ENCODE data around the gene RFX7. TPM values are rescaled to one million over a fixed set of nuclear protein-coding genes. Genes with fewer than 3 reads are reported as not detected.
"Not testable (repeated sequence)": the region's sequence is repeated elsewhere in the genome, so short reads cannot be mapped to it uniquely, and the experiment has no call there.

Gene RFX7
- total RNA-seq, 1 donor from 2014 or later = 17.2 TPM

- intact Hi-C loops (cut with DNase I) = no loop called here
- DNase-seq (no peak), ATAC-seq (no peak)
- Histone ChIP-seq H3K27ac (no peak overlapping the region), H3K27me3 (ENCODE audit: low read depth) (no peaks in the 10 kb centered on the region), H3K36me3 (no peaks in the 10 kb centered on the region), H3K4me1 (no peaks in the 10 kb centered on the region), H3K4me3 (no peak overlapping the region), H3K9me3 (no peaks in the 10 kb centered on the region)
- TF ChIP-seq, protein P1, sequence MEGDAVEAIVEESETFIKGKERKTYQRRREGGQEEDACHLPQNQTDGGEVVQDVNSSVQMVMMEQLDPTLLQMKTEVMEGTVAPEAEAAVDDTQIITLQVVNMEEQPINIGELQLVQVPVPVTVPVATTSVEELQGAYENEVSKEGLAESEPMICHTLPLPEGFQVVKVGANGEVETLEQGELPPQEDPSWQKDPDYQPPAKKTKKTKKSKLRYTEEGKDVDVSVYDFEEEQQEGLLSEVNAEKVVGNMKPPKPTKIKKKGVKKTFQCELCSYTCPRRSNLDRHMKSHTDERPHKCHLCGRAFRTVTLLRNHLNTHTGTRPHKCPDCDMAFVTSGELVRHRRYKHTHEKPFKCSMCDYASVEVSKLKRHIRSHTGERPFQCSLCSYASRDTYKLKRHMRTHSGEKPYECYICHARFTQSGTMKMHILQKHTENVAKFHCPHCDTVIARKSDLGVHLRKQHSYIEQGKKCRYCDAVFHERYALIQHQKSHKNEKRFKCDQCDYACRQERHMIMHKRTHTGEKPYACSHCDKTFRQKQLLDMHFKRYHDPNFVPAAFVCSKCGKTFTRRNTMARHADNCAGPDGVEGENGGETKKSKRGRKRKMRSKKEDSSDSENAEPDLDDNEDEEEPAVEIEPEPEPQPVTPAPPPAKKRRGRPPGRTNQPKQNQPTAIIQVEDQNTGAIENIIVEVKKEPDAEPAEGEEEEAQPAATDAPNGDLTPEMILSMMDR (IDR thresholded peaks at IDR 0.05) = no peak
Measured at GRCh38 chr15:56273724-56274123, 30.0 kb upstream of the RFX7 start.

- Histone ChIP-seq H3K9me3 (no peaks in the 10 kb centered on the region), H3K27me3 (ENCODE audit: low read depth) (no peaks in the 10 kb centered on the region), H3K36me3 (no peaks in the 10 kb centered on the region), H3K27ac (no peak overlapping the region), H3K4me1 (no peaks in the 10 kb centered on the region), H3K4me3 (no peak overlapping the region)
- ATAC-seq = no peak
- TF ChIP-seq, protein P1 (IDR thresholded peaks at IDR 0.05) = no peak
- no peak for DNase-seq
- intact Hi-C loops (cut with DNase I) = no loop called here
Measured at GRCh38 chr15:56272454-56272853, 28.8 kb upstream of the RFX7 start.

DNA sequence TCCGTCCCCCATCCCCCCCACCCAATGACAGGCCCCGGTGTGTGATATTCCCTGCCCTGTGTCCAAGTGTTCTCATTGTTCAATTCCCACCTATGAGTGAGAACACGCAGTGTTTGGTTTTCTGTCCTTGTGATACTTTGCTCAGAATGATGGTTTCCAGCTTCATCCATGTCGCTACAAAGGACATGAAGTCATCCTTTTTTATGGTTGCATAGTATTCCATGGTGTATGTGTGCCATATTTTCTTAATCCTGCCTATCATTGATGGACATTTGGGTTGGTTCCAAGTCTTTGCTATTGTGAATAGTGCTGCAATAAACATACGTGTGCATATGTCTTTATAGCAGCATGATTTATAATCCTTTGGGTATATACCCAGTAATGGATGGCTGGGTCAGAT lies 22.8 kb upstream of the RFX7 start:
- intact Hi-C loops (cut with DNase I); H3K36me3 ChIP-seq; H3K9me3 ChIP-seq; DNase-seq; H3K27ac ChIP-seq; H3K4me1 ChIP-seq; H3K27me3 ChIP-seq (ENCODE audit: low read depth); ATAC-seq; H3K4me3 ChIP-seq: not testable (repeated sequence)

DNA sequence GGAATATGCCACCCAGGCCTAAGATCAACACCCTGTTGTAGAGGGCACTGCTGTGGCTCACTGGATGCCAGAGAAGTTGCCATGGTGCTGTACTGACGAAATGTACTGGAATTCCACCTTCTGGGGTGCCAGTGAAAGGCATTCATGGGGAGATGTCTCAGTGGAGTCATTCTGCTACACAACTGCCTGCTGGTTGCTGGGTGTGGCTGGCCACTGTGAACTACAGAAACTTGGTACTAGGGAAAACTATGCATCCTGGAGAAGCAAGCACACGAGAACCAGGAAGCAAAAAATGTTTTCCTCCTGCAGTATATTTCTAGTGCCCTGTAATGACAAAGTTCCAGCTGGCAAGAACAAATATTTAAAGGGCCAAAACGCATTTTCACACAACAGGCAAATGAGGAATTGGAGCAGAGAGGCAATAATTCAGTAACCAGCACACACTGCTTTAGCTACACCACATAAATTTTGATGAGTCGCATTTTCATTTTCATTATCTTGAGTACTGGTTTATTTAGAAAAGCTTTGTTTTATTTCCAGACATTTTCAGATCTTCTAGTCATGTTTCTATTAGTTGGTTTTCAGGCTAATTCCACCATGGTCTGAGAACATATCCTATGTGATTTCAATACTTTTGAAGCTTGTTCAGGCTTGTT lies 18.3 kb upstream of the RFX7 start:
- Histone ChIP-seq H3K4me1 (no peaks in the 10 kb centered on the region), H3K36me3 (no peaks in the 10 kb centered on the region), H3K27me3 (ENCODE audit: low read depth) (no peaks in the 10 kb centered on the region), H3K27ac (no peak overlapping the region), H3K9me3 (peaks cover 10% of the 10 kb centered on the region), H3K4me3 (no peak overlapping the region)
- peak; percentile 54 to 70 for ATAC-seq
- peak; percentile 50 for DNase-seq
- TF ChIP-seq, protein P1 (IDR thresholded peaks at IDR 0.05) = no peak
- intact Hi-C loops (cut with DNase I) = no loop called here

DNA sequence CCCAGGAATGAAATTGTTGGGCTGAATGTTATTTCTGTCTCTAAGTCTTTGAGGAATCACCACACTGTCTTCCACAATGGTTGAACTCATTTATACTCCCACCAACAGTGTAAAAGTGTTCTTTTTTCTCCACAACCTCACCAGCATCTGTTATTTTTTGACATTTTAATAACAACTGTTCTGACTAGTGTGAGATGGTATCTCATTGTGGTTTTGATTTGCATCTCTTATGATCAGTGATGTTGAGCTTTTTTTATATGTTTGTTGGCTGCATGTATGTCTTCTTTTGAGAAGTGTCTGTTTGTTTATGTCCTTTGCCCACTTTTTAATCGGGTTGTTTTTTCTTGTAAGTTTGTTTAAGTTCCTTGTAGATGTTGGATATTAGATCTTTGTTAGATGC lies 13.6 kb upstream of the RFX7 start:
- peaks cover 10% of the 10 kb centered on the region for H3K9me3 ChIP-seq
- H3K4me1 ChIP-seq; intact Hi-C loops (cut with DNase I); H3K4me3 ChIP-seq; H3K27me3 ChIP-seq (ENCODE audit: low read depth); H3K36me3 ChIP-seq; H3K27ac ChIP-seq; ATAC-seq; DNase-seq: not testable (repeated sequence)

GRCh38 chr15:56254265-56254664 lies 10.6 kb upstream of the RFX7 start:
- Histone ChIP-seq H3K4me1 (no peaks in the 10 kb centered on the region), H3K27me3 (ENCODE audit: low read depth) (no peaks in the 10 kb centered on the region), H3K36me3 (no peaks in the 10 kb centered on the region), H3K9me3 (no peaks in the 10 kb centered on the region), H3K27ac (no peak overlapping the region), H3K4me3 (no peak overlapping the region)
- DNase-seq = no peak
- intact Hi-C loops (cut with DNase I) = no loop called here
- ATAC-seq = no peak
- TF ChIP-seq, protein P1 (IDR thresholded peaks at IDR 0.05) = no peak

Measured in lower lobe of right lung (tissue), 2 donors.